SW 1271 (cell line): ENCODE measurements around the gene MRFAP1.
"Not testable (repeated sequence)": the region's sequence is repeated elsewhere in the genome, so short reads cannot be mapped to it uniquely, and the experiment has no call there.

Experiments
- DNase-seq, 2 experiments: peaks; one replicate each; lab custom pipeline; 2025; lab: John Stamatoyannopoulos, UW

MRFAP1 gene

DNA sequence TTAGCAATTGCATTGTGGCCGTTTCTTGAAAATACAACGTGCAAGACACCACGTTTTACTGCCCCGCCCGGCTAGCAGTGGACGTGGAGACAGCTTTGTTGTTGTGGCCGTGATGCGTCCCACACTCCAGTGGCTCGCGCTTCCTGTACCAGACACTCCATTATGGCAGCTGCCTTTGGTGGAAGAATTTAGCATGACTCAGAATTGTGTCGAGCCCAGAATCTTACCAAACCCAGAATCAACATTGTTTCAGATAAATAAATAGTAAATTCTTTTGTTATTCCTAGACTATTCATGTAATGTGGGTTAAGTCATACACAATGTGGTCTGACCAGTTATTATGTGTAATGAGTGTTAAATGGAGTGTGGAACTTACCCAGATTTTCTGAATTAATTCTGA, 27.9 kb downstream of the MRFAP1 start:
- no peak for DNase-seq

DNA sequence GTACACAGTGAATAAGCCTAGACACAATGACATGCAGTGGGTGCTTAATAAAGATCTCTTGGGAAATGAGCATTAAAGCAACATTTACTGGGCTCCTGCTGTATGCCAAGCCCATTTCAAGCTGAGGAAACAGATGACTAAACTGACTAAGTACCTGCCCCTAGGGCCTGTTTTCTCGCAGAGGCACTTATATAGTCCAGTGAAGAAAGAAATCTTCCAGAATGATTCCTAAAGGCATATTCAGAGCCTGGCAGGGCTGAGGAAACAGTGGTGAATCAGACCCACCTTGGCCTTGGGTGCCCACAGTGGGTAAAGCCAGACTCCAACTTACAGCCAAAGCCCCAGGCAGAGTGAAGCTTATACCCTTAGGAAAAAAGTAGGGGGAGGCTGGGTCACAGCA, 31.2 kb downstream of the MRFAP1 start:
- no peak for DNase-seq

DNA sequence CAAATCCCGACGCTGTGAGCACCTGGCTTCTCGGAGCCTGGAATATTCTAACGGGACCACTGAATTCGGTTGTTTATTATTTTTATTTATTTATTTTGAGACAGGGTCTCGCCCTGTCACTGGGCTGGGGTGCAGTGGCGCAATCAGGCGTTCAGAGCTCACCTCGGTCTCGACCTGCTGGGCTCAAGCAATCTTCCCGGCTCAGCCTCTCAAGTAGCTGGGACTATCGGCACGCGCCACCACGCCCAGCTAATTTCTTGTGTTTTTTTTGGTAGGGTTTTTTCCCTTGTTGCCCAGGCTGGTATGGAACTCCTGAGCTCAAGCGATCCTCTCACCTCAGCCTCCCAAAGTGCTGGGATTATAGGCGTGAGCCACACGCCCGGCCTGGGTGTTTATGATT, 31.6 kb downstream of the MRFAP1 start:
- no peak for DNase-seq

DNA sequence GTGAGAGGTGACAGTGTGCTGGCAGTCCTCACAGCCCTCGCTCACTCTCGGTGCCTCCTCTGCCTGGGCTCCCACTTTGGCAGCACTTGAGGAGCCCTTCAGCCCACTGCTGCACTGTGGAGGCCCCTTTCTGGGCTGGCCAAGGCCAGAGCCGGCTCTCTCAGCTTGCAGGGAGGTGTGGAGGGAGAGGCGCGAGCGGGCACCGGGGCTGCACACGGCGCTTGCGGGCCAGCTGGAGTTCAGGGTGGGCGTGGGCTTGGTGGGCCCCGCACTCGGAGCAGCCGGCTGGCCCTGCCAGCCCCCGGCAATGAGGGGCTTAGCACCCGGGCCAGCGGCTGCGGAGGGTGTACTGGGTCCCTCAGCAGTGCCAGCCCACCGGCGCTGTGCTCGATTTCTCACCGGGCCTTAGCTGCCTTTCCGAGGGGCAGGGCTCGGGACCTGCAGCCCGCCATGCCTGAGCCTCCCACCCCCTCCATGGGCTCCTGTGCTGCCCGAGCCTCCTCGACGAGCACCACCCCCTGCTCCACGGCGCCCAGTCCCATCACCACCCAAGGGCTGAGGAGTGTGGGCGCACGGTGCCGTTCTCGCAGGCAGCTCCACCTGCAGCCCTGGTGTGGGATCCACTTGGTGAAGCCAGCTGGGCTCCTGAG, 32.2 kb downstream of the MRFAP1 start:
- DNase-seq: not testable (repeated sequence)

DNA sequence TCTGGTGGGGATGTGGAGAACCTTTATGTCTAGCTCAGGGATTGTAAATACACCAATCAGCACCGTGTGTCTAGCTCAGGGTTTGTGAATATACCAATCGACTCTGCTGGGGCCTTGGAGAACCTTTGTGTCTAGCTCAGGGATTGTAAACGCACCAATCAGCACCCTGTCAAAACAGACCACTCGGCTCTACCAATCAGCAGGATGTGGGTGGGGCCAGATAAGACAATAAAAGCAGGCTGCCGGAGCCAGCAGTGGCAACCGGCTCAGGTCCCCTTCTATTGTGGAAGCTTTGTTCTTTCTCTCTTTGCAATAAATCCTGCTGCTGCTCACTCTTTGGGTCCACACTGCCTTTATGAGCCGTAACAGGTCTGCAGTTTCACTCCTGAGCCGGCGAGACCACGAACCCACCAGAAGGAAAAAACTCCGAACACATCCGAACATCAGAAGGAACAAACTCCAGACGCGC, 32.7 kb downstream of the MRFAP1 start:
- DNase-seq: peak in 1 of 2 experiments; percentile 12

DNA sequence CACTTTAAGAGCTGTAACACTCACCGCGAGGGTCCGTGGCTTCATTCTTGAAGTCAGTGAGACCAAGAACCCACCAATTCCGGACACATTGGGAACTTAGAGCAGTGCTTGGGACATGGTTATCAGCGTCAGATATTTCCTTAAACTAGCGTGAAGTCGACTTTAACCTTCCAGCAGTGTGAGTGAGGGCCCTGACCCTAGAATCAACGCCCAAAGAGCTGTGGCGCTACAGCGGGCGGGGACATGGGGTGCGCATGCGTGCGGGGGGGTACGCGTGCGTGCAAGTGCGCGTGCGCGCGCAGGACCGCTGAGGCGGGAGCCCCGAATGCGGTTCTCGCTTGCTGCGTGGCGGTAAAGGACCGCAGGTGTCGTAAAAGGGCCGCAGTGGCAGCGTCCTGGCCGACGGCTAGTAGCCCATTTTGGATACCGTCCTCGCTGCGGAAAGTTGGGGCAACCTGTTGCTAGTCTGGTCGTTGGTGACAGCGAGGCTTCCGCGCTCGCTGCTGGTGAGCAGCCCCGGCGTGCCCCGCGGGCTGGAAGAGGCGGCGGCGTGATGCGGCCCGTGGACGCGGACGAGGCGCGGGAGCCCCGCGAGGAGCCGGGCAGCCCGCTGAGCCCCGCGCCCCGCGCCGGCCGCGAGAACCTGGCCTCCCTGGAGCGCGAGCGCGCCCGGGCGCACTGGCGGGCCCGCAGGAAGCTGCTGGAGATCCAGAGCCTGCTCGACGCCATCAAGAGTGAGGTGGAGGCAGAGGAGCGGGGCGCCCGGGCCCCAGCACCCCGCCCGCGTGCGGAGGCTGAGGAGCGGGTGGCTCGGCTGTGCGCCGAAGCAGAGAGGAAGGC, 33.4 kb downstream of the MRFAP1 start:
- DNase-seq: peak; percentile 77 to 90

DNA sequence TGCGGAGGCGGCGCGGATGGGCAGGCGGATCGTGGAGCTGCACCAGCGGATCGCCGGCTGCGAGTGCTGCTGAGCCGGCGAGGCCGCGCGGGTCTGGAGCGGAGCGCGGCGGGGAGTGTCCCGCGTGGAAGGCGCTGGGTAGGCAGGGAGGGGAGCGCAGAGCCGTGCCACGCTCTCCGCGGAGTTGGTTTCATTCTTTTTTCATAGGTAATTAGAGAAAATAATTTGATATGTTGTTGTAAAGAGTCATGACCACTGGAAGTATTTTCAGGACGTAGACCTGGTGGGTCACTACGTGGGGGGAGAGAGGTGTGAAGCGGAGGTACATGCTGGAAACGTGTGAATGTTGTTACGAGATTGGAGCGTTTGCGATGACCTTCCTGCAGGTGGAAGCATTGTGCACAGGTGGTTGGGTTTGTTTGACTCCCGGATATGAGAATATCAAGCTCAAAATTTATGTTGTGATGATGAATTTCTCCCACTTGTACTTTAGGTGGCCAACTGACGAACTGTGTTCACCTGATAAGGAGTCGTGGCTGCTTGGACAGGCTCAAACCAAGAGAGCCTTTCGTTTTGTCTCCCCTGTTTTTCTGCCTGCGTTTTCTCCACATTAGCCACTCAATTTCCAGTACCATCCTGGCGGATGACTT, 34.1 kb downstream of the MRFAP1 start:
- peak; percentile 30 to 35 for DNase-seq

DNA sequence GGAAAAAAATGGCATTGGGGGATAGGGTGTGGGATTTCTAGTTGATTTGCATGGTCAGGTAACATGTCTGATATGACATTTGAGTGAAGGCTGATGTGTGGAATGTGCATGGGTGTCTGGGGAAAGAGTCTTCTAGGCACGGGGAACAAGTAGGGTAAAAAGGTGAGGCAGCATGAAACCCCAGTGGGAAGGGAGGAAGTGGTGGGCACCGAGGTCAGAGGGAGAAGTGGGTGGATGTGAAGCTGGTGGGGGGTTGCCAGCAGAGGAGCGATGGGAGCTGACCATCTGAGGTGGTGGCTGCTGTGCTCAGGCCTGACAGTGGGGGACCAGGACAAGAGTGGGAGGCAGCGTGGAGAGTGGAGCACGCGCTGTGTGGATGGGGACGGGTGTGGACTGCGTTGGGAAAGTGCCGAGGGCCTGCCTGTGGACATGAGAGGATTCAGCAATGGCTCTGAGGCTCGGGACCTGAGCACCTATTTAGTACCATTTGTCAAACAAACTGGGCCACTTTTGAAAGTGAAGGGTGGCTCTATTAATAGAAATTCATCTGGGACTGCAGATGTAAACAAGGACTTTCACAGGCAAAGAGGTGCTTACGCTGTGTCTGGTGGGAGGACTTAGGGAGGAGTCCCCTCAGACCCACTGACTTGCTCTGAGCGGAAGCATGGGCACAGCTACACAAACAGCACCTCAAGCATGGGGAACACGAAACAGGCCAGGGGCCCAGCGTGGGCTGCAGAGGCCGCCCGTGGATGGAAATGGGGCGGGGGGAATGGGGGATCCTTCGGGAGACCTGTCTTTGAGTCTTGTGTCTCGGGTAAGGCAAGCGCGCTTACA, 36.5 kb downstream of the MRFAP1 start:
- DNase-seq: no peak

DNA sequence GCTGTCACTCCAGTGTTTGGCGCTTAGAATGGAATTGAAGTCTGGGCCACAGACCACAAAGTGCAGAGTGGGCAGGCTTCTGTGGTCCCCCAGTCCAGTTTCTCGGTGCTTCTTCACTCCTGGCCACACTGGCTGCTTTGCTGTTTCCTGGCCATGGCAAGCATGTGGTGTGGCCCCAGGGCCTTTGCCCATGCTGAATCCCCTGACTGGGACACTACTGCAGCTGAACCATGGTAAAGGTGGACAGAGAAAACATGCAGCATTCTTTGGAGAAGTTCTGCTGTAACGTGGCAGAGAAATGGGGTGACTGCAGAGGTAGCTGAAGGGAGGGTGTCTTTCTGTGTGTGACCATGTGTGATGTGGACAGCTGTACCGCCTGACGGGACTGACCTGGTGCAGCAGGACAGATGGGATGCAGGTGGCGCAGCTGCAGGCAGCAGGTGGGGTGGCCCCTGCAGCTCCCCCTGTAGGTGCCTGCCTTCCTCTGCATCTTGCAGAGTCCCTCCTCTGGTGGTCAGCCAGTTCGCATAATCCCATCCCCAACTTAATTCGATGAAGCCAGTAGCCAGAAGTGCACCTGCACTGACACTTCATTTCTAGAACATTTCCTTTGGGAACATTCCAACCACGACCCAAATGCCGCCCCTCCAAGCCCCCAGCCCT, 40.0 kb downstream of the MRFAP1 start:
- DNase-seq: no peak

DNA sequence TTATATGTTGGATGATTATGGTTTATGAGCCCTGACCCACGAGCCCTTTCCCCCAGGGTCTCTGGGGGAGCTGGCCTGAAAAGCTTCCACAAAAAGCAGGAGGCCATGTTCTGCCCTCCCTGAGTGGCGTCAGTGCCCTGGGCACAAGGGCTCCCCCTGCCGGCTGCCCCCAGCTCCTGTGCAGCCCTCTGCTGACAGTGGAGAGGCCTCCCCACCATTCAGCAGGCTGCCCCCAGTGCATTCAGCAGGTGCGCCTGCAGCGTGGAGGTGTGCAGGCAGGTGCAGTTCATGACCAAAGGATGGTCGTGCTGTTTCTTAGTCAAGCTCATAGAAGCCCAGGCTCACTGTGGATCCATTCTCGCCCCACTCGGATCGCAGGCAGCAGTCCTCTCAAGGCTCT, 40.7 kb downstream of the MRFAP1 start:
- no peak for DNase-seq

DNA sequence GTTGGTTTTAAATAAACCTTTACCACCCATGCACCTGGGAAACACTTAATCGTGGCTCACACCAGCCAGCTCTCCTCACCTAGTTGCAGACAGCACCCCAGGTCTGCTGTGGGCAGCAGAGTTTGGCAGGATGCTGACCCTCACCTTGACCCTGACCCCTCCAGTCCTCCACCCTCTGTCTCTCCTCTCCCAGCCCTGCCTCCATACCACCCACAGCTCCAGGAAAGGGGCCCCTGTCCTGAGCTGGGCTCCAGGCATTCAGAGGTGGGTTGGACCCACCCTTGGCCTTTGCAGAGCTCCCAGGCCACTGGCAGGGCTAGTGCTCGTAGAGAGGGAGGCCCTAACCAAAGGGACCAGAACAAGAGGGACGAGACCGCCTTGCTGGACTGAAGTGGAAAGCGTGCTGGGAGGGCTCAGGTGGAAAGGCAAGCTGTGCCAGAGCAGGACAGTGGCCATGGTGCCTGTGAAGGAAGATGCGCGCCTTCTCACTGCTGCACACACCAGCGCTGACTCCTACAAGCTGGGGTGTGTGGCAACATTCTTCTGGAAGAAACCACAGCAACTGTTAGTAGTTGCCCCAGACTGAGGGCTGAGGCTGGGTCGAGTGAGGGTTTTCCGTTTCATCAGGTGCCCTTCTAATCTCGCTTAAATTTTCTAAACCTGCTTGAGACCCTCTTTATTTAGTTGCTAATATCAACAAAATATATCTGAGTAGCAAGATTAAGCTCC, 42.5 kb downstream of the MRFAP1 start:
- DNase-seq: no peak

DNA sequence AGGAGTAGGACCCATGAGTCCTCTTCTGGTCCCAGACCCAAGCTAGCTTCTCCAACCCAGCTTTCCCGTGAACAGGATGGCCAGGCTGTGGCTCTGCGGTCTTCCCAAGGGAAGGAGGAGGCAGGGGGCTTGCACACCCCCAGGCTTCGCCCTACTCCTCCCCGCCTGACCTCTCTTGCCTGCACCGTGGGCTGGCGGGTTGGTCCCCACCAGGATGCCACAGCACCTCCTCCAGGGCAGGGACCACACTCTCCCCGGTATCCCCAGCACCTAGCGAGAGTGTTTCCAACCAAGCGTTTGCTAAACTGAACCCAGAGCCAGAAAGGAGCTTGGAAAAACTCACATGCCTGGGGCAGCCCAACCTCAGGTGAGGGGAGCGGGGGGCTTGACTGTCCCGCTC, 44.2 kb downstream of the MRFAP1 start:
- DNase-seq: no peak

DNA sequence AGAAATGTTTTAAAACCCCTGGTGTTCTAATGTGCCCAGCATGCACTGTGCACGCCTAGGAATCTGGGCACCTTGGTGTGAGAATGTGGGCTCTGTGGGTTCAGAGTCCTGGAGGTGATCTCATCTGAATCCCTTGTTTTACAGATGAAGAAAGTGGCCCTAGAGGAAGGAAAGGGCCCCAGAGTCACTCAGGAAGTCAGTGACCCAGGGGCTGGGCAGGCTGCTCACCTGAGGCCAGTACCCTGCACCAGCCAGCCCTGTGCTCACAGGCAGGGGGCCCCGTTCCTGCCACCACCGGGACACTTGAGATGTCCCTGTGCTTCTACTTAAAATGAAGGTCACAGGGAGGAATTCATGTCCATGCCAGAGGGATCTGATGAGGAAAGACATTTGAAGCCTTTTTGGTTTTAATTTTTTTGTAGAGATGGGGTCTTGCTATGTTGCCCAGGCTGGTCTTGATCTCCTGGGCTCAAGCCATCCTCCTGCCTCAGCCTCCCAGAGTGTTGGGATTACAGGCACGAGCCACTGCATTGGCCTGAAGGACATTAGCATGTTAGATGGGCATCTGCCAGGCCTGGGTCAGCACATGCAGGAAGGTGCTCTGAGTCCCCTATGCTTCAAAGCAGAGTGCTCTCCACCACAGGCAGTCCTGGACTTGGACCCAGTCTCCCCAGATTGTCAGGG, 45.8 kb downstream of the MRFAP1 start:
- no peak for DNase-seq

DNA sequence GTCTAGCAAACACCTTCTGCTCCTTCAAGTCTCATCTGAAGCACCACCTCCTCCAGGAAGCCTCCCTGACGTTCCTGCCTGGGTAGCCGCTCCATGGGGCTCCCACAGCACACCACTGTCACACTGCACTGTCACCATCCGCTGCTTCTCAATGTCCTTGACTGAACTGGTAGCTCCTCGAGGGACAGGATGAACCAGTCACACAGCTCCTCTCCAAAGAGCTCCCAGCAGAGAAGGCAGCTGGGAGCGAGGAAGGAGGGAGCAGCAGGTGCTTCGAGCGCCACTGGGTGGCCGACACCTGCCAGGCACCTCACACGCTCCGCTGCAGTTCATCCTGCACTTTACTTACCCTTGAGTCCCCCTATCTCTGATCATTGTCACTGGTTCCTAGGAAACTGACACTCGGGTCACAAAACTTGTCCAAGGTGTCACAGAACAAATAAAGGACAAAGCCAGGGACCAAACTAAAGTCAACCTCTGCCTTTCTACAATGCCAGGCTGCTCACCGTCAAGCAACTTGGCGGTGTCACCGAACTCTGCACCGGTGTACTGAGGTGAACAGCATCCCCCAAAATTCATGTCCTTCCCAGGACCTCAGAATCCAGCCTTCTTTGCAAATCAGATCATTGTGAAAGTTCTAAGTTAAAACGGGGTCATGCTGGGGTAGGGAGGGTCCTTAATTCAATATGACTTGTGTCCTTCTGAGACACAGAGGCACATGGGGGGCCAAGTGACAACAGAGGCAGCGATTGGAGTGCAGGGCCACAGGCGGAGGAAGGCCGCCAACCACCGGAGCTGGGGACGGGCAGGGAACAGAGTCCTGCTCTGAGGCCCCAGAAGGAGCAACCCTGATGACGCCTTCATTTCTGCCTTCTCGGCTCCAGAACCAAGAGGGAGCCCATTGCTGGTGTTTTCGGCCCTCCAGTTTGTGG, 47.7 kb downstream of the MRFAP1 start:
- DNase-seq: no peak

DNA sequence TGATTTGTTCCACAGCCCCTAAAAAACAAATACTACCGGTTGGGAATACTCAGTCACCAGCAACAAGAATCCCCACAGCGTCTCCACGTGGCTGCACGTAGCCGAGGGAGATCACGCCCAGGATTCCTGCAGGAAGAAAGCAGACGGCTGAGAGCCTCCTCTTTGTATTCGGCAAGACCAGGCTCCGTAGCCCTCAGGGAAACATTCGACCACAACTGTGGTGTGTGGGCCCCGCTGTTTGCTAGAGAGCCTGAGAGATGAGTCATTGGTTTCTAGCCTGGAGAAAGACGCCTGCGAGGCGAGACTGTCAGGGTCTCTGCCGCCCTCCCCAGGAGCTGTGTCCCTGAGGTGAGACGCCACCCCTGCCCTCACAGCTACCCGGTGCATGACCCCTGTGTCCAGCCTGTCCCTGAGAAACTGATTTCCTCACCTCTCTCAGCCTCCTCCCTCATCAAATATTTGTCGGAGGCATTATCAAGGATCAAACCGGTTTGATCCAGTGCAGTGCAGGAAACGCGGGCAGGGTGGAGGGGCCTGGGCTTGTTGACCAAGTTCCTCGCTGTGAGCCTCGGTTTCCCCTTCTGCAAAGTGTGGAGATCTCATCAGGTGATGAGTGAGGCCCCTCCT, 48.5 kb downstream of the MRFAP1 start:
- DNase-seq: peak; percentile 65 to 79

DNA sequence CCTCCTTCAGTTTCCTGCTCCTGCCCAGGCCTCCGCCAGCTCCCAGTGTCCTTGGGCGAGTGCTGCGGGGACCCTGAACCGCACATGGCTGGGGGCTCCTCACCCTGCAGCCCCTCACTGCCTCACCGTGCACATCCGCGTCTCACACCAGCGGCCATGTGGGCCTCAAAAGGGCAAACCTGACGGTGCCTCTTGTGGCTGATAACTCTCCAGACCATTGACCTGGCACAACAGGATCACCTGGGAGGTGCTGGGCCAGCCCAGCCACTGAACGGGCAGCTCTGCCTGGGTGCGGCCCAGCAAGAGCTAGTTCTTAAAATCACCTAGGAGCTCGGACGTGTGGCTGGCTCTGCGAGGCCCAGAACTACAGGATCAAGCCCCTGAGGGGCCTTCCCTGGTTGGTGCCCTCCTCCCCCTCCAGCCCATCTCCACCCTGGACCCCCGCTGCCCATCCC, 49.0 kb downstream of the MRFAP1 start:
- no peak for DNase-seq
